ENCODE measurements around the gene KDM8. TPM values are rescaled to one million over a fixed set of nuclear protein-coding genes. Genes with fewer than 3 reads are reported as not detected.
A peak's percentile ranks its signal among the peaks of the same experiment; 100 is the strongest.
"Not testable (repeated sequence)": the region's sequence is repeated elsewhere in the genome, so short reads cannot be mapped to it uniquely, and the experiment has no call there.

The KDM8 gene
- total RNA-seq, 1 donor from 2014 or later: 3.2 TPM

GRCh38 chr16:27258241-27258734 is 55.0 kb downstream of the KDM8 start:
- no peak for DNase-seq
- intact Hi-C loops (cut with micrococcal nuclease): no loop called here
- H3K27ac ChIP-seq (replicated peaks): peak overlapping the region; percentile 74
- no peak overlapping the region for H3K4me3 ChIP-seq
- no peak for TF ChIP-seq CTCF (IDR thresholded peaks at IDR 0.05; ENCODE audit: borderline replicate concordance)
- H3K9me3 ChIP-seq (replicated peaks): no peaks in the 10 kb centered on the region
- H3K36me3 ChIP-seq: peaks cover 23% of the 10 kb centered on the region
- H3K27me3 ChIP-seq (ENCODE audit: low read depth): no peaks in the 10 kb centered on the region
- H3K4me1 ChIP-seq: peaks cover 33% of the 10 kb centered on the region

- intact Hi-C loops (cut with micrococcal nuclease): no loop called here
- TF ChIP-seq CTCF (IDR thresholded peaks at IDR 0.05; ENCODE audit: borderline replicate concordance): no peak
- no peaks in the 10 kb centered on the region for H3K27me3 ChIP-seq (ENCODE audit: low read depth)
- no peak for DNase-seq
- no peak overlapping the region for H3K27ac ChIP-seq (replicated peaks)
- H3K36me3 ChIP-seq: peaks cover 23% of the 10 kb centered on the region
- no peaks in the 10 kb centered on the region for H3K9me3 ChIP-seq (replicated peaks)
- H3K4me1 ChIP-seq: peaks cover 20% of the 10 kb centered on the region
- H3K4me3 ChIP-seq: no peak overlapping the region
Observed at GRCh38 chr16:27259710-27260109, 56.4 kb downstream of the KDM8 start.

- DNase-seq; H3K27ac ChIP-seq (replicated peaks); H3K9me3 ChIP-seq (replicated peaks); intact Hi-C loops (cut with micrococcal nuclease); H3K4me3 ChIP-seq; H3K36me3 ChIP-seq; H3K27me3 ChIP-seq (ENCODE audit: low read depth): not testable (repeated sequence)
- peaks cover 21% of the 10 kb centered on the region for H3K4me1 ChIP-seq
Observed at GRCh38 chr16:27262904-27263423, 59.6 kb downstream of the KDM8 start.

GRCh38 chr16:27264151-27264550 is 60.8 kb downstream of the KDM8 start:
- H3K9me3 ChIP-seq (replicated peaks): no peaks in the 10 kb centered on the region
- TF ChIP-seq CTCF (IDR thresholded peaks at IDR 0.05; ENCODE audit: borderline replicate concordance): no peak
- H3K4me3 ChIP-seq: no peak overlapping the region
- peaks cover 21% of the 10 kb centered on the region for H3K4me1 ChIP-seq
- no peaks in the 10 kb centered on the region for H3K36me3 ChIP-seq
- no peak overlapping the region for H3K27ac ChIP-seq (replicated peaks)
- DNase-seq: no peak
- H3K27me3 ChIP-seq (ENCODE audit: low read depth): no peaks in the 10 kb centered on the region
- intact Hi-C loops (cut with micrococcal nuclease): no loop called here

- Histone ChIP-seq H3K4me1 (peaks cover 22% of the 10 kb centered on the region), H3K27me3 (ENCODE audit: low read depth) (no peaks in the 10 kb centered on the region), H3K9me3 (replicated peaks) (no peaks in the 10 kb centered on the region), H3K36me3 (no peaks in the 10 kb centered on the region), H3K27ac (replicated peaks) (no peak overlapping the region), H3K4me3 (no peak overlapping the region)
- TF ChIP-seq CTCF (IDR thresholded peaks at IDR 0.05; ENCODE audit: borderline replicate concordance): no peak
- intact Hi-C loops (cut with micrococcal nuclease): no loop called here
- no peak for DNase-seq
Observed at GRCh38 chr16:27265982-27266381, 62.7 kb downstream of the KDM8 start.

- no peak overlapping the region for H3K27ac ChIP-seq (replicated peaks)
- H3K9me3 ChIP-seq (replicated peaks): no peaks in the 10 kb centered on the region
- intact Hi-C loops (cut with micrococcal nuclease): no loop called here
- H3K36me3 ChIP-seq: no peaks in the 10 kb centered on the region
- no peak for DNase-seq
- no peak for TF ChIP-seq CTCF (IDR thresholded peaks at IDR 0.05; ENCODE audit: borderline replicate concordance)
- no peak overlapping the region for H3K4me3 ChIP-seq
- H3K27me3 ChIP-seq (ENCODE audit: low read depth): no peaks in the 10 kb centered on the region
- peaks cover 22% of the 10 kb centered on the region for H3K4me1 ChIP-seq
Observed at GRCh38 chr16:27267037-27267677, 63.8 kb downstream of the KDM8 start.
